HepG2 (cell line): ENCODE measurements around the gene RUVBL1. TPM values are rescaled to one million over a fixed set of nuclear protein-coding genes. Genes with fewer than 3 reads are reported as not detected.

Experiments used
- ETV5 ChIP-seq: IDR thresholded peaks from 2 replicates; pipeline ENCODE4 v1.6.1; 2018; ENCODE audit warnings: missing biosample characterization, missing genetic modification reagents, inconsistent platforms, borderline replicate concordance
- GATAD1 ChIP-seq: IDR thresholded peaks from 2 replicates; pipeline ENCODE4 v1.6.1; 2016; ENCODE audit warnings: missing genetic modification reagents, missing compliant biosample characterization
- HNF4A ChIP-seq: sonication (generic); formaldehyde crosslinking; IDR thresholded peaks from 2 replicates; pipeline ENCODE4 v1.4.0; 2020; ENCODE audit warnings: missing genetic modification reagents
- KDM5B ChIP-seq: sonication (generic); formaldehyde crosslinking; IDR thresholded peaks from 2 replicates; pipeline ENCODE4 v1.4.0; 2020; ENCODE audit warnings: missing genetic modification reagents, mild to moderate bottlenecking, borderline replicate concordance
- MXD3 ChIP-seq: IDR thresholded peaks from 2 replicates; pipeline ENCODE4 v1.6.1; 2016; ENCODE audit warnings: mild to moderate bottlenecking, missing biosample characterization, missing genetic modification reagents
- PITX1 ChIP-seq: sonication (generic); formaldehyde crosslinking; IDR thresholded peaks from 2 replicates; pipeline ENCODE4 v1.5.1; 2020; ENCODE audit warnings: mild to moderate bottlenecking, missing genetic modification reagents
- RARG ChIP-seq: sonication (generic); formaldehyde crosslinking; IDR thresholded peaks from 2 replicates; pipeline ENCODE4 v1.4.0; 2020; ENCODE audit warnings: low read depth, mild to moderate bottlenecking, missing genetic modification reagents
- SMAD3 ChIP-seq: sonication (generic); formaldehyde crosslinking; IDR thresholded peaks from 2 replicates; pipeline ENCODE4 v1.4.0; 2020; ENCODE audit warnings: missing genetic modification reagents
- SMYD3 ChIP-seq: sonication (generic); formaldehyde crosslinking; IDR thresholded peaks from 2 replicates; pipeline ENCODE4 v1.8.1; 2023; ENCODE audit warnings: mild to moderate bottlenecking, missing genetic modification reagents
- SRSF4 ChIP-seq: fragments of 200-400 bp; formaldehyde crosslinking; IDR thresholded peaks from one replicate; pipeline ENCODE4 v1.6.1; 2018; ENCODE audit warnings: mild to moderate bottlenecking, low read depth, low read length, moderate library complexity; ENCODE audit not compliant: poor library complexity, severe bottlenecking
- TARDBP ChIP-seq: sonication (generic); formaldehyde crosslinking; IDR thresholded peaks from 2 replicates; pipeline ENCODE4 v1.8.0; 2022; ENCODE audit warnings: mild to moderate bottlenecking, missing genetic modification reagents
- ZBED4 ChIP-seq: sonication (generic); formaldehyde crosslinking; IDR thresholded peaks from 2 replicates; pipeline ENCODE4 v1.4.0; 2020; ENCODE audit warnings: missing genetic modification reagents, borderline replicate concordance
- ZC3H4 ChIP-seq: sonication (generic); formaldehyde crosslinking; IDR thresholded peaks from 2 replicates; pipeline ENCODE4 v1.4.0; 2020; ENCODE audit warnings: missing genetic modification reagents, borderline replicate concordance
- ZFP91 ChIP-seq: sonication (generic); formaldehyde crosslinking; IDR thresholded peaks from 2 replicates; pipeline ENCODE4 v1.9.0; 2022; ENCODE audit warnings: missing genetic modification reagents, mild to moderate bottlenecking, borderline replicate concordance
- ZMYM4 ChIP-seq: sonication (generic); formaldehyde crosslinking; IDR thresholded peaks from 2 replicates; pipeline ENCODE4 v1.8.1; 2023; ENCODE audit warnings: mild to moderate bottlenecking, missing genetic modification reagents
- ZNF414 ChIP-seq: sonication (generic); formaldehyde crosslinking; IDR thresholded peaks from 2 replicates; pipeline ENCODE4 v1.5.0; 2020; ENCODE audit warnings: missing genetic modification reagents
- polyA plus RNA-seq, 8 experiments: library from polyadenylated mRNA; depleted of rRNA in 3 of 8; stranded (reverse) in 7 of 8; unstranded in 1 of 8; fragments of >200 nt; fragmentation: Illumina TruSeq in 4 of 8; extraction: Trizol in 4 of 8; gene quantifications; 2 replicates each; pipeline versions ENCODE4 v1.2.1 to v1.2.3, GENCODE V29; 2011 to 2016; ENCODE audit warnings: low read depth in 4 of 8, missing spikeins in 1 of 8, mixed read lengths in 1 of 8; ENCODE audit not compliant: insufficient read depth in 1 of 8
- total RNA-seq, 5 experiments: library from RNA; depleted of rRNA; stranded (reverse); fragments of >200 nt; fragmentation: Illumina TruSeq; extraction: Trizol; gene quantifications; 2 replicates each; pipeline ENCODE4 v1.2.3, GENCODE V29; 2016; ENCODE audit warnings: low read depth in 1 of 5
- TF ChIP-seq, protein P1 (sequence below): sonication (generic); formaldehyde crosslinking; IDR thresholded peaks from 2 replicates; pipeline ENCODE4 v1.4.0; 2020; ENCODE audit warnings: missing genetic modification reagents, mild to moderate bottlenecking, borderline replicate concordance

The RUVBL1 gene
- total and polyA plus RNA-seq, 2 of the 13 experiments (the other 11 are each of a cell fraction or from before 2014, with no cell fraction given): 32.7 to 86.3 TPM

- no peak for TF ChIP-seq MXD3 (CRISPR knock-in tag)
- peak; percentile 44; the same call in 1 of the 2 replicates for TF ChIP-seq ZBED4 (CRISPR knock-in tag)
- TF ChIP-seq ZC3H4: no peak
- peak; percentile 92 for TF ChIP-seq HNF4A (CRISPR knock-in tag)
- TF ChIP-seq SRSF4: no peak
- TF ChIP-seq ZFP91: 0 out of 2 replicates have a peak, but pooled peaks have one; percentile 13
- TF ChIP-seq SMYD3: no peak
- peak; percentile 20; the same call in 1 of the 2 replicates for TF ChIP-seq ZMYM4 (CRISPR knock-in tag)
- TF ChIP-seq ZNF414 (CRISPR knock-in tag): 0 out of 2 replicates have a peak, but pooled peaks have one; percentile 13
- no peak for TF ChIP-seq RARG
- TF ChIP-seq, protein P1, sequence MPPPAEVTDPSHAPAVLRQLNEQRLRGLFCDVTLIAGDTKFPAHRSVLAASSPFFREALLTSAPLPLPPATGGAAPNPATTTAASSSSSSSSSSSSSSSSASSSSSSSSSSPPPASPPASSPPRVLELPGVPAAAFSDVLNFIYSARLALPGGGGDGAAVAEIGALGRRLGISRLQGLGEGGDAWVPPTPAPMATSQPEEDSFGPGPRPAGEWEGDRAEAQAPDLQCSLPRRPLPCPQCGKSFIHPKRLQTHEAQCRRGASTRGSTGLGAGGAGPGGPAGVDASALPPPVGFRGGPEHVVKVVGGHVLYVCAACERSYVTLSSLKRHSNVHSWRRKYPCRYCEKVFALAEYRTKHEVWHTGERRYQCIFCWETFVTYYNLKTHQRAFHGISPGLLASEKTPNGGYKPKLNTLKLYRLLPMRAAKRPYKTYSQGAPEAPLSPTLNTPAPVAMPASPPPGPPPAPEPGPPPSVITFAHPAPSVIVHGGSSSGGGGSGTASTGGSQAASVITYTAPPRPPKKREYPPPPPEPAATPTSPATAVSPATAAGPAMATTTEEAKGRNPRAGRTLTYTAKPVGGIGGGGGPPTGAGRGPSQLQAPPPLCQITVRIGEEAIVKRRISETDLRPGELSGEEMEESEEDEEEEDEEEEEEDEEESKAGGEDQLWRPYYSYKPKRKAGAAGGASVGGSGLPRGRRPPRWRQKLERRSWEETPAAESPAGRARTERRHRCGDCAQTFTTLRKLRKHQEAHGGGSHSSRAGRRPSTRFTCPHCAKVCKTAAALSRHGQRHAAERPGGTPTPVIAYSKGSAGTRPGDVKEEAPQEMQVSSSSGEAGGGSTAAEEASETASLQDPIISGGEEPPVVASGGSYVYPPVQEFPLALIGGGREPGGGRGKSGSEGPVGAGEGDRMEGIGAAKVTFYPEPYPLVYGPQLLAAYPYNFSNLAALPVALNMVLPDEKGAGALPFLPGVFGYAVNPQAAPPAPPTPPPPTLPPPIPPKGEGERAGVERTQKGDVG (CRISPR knock-in tag): peak; percentile 2; the same call in 1 of the 2 replicates
- TF ChIP-seq GATAD1 (CRISPR knock-in tag): 0 out of 2 replicates have a peak, but pooled peaks have one; percentile 16
- 0 out of 2 replicates have a peak, but pooled peaks have one; percentile 23 for TF ChIP-seq PITX1
- TF ChIP-seq SMAD3 (CRISPR knock-in tag): no peak
- no peak for TF ChIP-seq ETV5 (CRISPR knock-in tag)
- TF ChIP-seq KDM5B (CRISPR knock-in tag): no peak
- 0 out of 2 replicates have a peak, but pooled peaks have one; percentile 14 for TF ChIP-seq TARDBP
These were observed 29.1 kb downstream of the RUVBL1 start (continued) for GRCh38 chr3:128094295-128095151.
